ENCODE measurements around the gene PIK3R4.

- TF ChIP-seq, protein P1, sequence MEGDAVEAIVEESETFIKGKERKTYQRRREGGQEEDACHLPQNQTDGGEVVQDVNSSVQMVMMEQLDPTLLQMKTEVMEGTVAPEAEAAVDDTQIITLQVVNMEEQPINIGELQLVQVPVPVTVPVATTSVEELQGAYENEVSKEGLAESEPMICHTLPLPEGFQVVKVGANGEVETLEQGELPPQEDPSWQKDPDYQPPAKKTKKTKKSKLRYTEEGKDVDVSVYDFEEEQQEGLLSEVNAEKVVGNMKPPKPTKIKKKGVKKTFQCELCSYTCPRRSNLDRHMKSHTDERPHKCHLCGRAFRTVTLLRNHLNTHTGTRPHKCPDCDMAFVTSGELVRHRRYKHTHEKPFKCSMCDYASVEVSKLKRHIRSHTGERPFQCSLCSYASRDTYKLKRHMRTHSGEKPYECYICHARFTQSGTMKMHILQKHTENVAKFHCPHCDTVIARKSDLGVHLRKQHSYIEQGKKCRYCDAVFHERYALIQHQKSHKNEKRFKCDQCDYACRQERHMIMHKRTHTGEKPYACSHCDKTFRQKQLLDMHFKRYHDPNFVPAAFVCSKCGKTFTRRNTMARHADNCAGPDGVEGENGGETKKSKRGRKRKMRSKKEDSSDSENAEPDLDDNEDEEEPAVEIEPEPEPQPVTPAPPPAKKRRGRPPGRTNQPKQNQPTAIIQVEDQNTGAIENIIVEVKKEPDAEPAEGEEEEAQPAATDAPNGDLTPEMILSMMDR (conservative IDR thresholded peaks at IDR 0.05; ENCODE audit: low read depth, low read length) = no peak
- TF ChIP-seq EZH2 (IDR thresholded peaks at IDR 0.05; ENCODE audit: low read length, unreplicated experiment) = no peak
Measured at GRCh38 chr3:130792246-130792645, 45.6 kb upstream of the PIK3R4 start.
